ENCODE results near the gene HERC2. TPM values are rescaled to one million over a fixed set of nuclear protein-coding genes. Genes with fewer than 3 reads are reported as not detected.
"Not testable (repeated sequence)": the region's sequence is repeated elsewhere in the genome, so short reads cannot be mapped to it uniquely, and the experiment has no call there.

HERC2 gene
- total and polyA plus RNA-seq, 2 of the 8 experiments (the other 6 are each of a cell fraction or from before 2014, with no cell fraction given) = 83.0 to 88.7 TPM

DNA sequence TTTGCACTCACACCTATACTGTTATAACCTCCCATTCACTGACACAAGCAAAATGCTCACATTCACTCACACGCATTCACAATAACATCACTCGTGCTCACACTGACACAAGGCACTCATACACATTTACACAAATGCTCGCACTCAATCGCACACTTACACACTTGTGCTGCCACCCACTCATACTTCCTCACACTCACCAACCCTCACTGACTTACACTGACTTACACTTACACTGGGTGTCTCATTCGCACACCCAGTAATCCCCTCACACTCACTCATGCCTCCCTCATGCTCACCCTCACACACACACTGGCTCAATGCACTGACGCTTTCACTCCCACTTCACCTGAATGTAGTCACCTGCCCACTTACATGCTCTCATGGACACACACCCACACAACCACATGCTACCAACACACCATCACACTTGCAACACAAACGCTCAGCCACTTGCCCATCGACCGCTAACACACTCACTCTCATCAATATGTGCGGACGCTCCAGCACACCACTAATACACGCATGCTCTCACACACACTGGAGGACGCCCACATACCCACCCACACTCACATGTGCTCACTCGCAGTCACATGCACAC is 104.9 kb downstream of the HERC2 start:
- H3K9me3 ChIP-seq (ENCODE audit: insufficient read depth in 2 of 2, low read depth in 1 of 2, low read length in 1 of 2); H3K18ac ChIP-seq (ENCODE audit: extremely low read depth, low read length); H4K20me1 ChIP-seq (replicated peaks in 1 of 2; ENCODE audit: control insufficient read depth in 1 of 2, insufficient read depth in 2 of 2, low read length in 2 of 2); H2BK120ac ChIP-seq (replicated peaks; ENCODE audit: low read depth, low read length); CTCF ChIA-PET (ENCODE audit: partially characterized antibody); H2BK20ac ChIP-seq (ENCODE audit: low read length); H3K4me1 ChIP-seq (replicated peaks in 1 of 4; ENCODE audit: control insufficient read depth in 3 of 4, insufficient read depth in 4 of 4, low read length in 3 of 4); H3K79me1 ChIP-seq (ENCODE audit: low read depth, low read length); POLR2A ChIA-PET (ENCODE audit: partially characterized antibody); H3K56ac ChIP-seq (replicated peaks; ENCODE audit: insufficient read length, low read depth, low read length); H3K27me3 ChIP-seq (replicated peaks in 1 of 4; ENCODE audit: control insufficient read depth in 3 of 4, extremely low read depth in 1 of 4, insufficient read depth in 3 of 4, low read length in 3 of 4); H2BK15ac ChIP-seq (ENCODE audit: low read length); H3K14ac ChIP-seq (ENCODE audit: insufficient read length); H4K5ac ChIP-seq (ENCODE audit: insufficient read length, low read depth, low read length); H2BK12ac ChIP-seq (ENCODE audit: low read depth, low read length); H3K23ac ChIP-seq (ENCODE audit: insufficient read length); H3K23me2 ChIP-seq (ENCODE audit: low read depth, low read length); DNase-seq (ENCODE audit: low read depth in 1 of 2, low spot score in 2 of 2); H3K4ac ChIP-seq (replicated peaks; ENCODE audit: insufficient read length, low read depth, low read length); H4K91ac ChIP-seq (replicated peaks; ENCODE audit: insufficient read length, low read length); H2BK5ac ChIP-seq (ENCODE audit: low read depth, low read length); H3K4me2 ChIP-seq (ENCODE audit: insufficient read depth in 1 of 2, low read depth in 2 of 2, low read length in 2 of 2); H3K79me2 ChIP-seq (ENCODE audit: control insufficient read depth in 1 of 2, insufficient read depth in 2 of 2, low read length in 2 of 2); H2AFZ ChIP-seq (ENCODE audit: low read length); FAIRE-seq; H4K8ac ChIP-seq (ENCODE audit: extremely low read depth, insufficient read depth, low read length); H3K27ac ChIP-seq (ENCODE audit: low read depth, low read length); H3K4me3 ChIP-seq (ENCODE audit: extremely low read depth in 1 of 4, insufficient read depth in 2 of 4, low read depth in 3 of 4, low read length in 4 of 4); H3K9ac ChIP-seq (replicated peaks in 1 of 4; ENCODE audit: extremely low read depth in 1 of 4, low read depth in 3 of 4, low read length in 3 of 4); H2AK5ac ChIP-seq (ENCODE audit: low read depth, low read length): not testable (repeated sequence)
- WGBS, 2 experiments (ENCODE audit: extremely low coverage in 1 of 2, insufficient coverage in 1 of 2, insufficient read length in 1 of 2, insufficient replicate concordance in 2 of 2, low coverage in 1 of 2, low lambda C conversion rate in 2 of 2, missing lambda C conversion rate in 1 of 2) = 90% methylated on average over 13 of the region's 14 CpGs; no CpG with 5 or more reads in 1 of the 2 experiments
- H3K36me3 ChIP-seq (ENCODE audit: control insufficient read depth in 2 of 4, insufficient read depth in 4 of 4, low read length in 3 of 4) = peaks cover 5 to 40% (median 18%) of the 10 kb centered on the region in 4 experiments
